ENCODE results near the gene ZNF740. TPM values are rescaled to one million over a fixed set of nuclear protein-coding genes. Genes with fewer than 3 reads are reported as not detected.

The ZNF740 gene
- total RNA-seq, 1 donor from 2014 or later = 72.2 TPM

DNA sequence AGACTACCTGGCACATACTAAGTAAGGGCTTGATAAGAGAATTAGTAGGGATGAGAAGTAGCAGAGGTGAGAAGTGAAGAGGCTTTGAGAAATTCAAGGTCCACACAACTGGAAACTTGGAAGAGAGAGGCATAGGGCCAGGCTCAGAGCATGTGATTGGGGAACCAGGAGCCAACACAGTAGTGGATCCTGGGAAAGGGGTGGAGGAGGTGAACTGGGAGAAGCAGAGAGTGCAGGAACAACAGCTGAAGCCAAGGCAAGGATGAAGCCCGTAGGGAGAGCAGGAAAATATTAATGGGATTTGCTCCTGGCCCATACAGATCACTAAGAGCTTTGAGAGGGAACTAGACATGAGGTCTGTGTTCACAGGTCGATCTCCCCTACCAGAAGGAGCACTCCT lies 27.9 kb downstream of the ZNF740 start:
- TF ChIP-seq, protein P1, sequence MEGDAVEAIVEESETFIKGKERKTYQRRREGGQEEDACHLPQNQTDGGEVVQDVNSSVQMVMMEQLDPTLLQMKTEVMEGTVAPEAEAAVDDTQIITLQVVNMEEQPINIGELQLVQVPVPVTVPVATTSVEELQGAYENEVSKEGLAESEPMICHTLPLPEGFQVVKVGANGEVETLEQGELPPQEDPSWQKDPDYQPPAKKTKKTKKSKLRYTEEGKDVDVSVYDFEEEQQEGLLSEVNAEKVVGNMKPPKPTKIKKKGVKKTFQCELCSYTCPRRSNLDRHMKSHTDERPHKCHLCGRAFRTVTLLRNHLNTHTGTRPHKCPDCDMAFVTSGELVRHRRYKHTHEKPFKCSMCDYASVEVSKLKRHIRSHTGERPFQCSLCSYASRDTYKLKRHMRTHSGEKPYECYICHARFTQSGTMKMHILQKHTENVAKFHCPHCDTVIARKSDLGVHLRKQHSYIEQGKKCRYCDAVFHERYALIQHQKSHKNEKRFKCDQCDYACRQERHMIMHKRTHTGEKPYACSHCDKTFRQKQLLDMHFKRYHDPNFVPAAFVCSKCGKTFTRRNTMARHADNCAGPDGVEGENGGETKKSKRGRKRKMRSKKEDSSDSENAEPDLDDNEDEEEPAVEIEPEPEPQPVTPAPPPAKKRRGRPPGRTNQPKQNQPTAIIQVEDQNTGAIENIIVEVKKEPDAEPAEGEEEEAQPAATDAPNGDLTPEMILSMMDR (conservative IDR thresholded peaks at IDR 0.05) = no peak
- H3K27me3 Mint-ChIP-seq = no peaks in the 10 kb centered on the region
- H3K9me3 Mint-ChIP-seq = no peaks in the 10 kb centered on the region
- no peak for DNase-seq (ENCODE audit: extremely low spot score, unreplicated experiment)
- H3K36me3 Mint-ChIP-seq = peaks cover 2% of the 10 kb centered on the region
- no peak overlapping the region for H3K4me3 Mint-ChIP-seq
- no peak overlapping the region for H3K27ac Mint-ChIP-seq
- H3K4me1 Mint-ChIP-seq (ENCODE audit: unreplicated experiment) = peaks cover 12% of the 10 kb centered on the region

DNA sequence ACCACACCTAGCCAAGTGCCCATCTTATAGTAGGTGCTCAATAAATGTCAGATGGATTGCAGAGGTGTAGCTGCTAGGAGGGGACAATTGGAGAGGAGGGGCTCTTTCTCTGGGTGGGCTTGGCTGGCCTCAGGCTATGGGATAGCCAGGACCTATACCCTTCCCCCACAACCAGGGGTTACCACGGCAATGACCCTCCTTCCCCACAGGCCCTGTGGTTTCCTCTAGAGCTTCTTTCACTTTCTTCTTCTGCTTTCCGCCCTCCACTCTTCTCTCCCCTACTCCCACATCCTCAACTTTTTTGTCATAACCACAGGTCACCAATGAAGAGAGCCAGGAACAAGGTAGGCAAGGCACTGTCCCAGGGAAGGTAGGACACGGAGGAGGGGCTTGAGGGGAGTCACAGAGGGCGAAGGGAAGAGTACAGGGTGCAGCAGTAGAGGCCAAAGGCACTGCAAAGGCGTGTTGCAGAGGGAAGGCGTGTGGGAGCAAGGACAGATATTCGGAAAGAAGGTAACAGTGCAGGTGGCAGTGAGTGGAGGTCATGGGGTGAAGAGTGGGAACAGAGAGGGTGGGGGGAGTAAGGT lies 28.4 kb downstream of the ZNF740 start:
- Mint-ChIP-seq H3K27me3 (no peaks in the 10 kb centered on the region), H3K36me3 (peaks cover 7% of the 10 kb centered on the region), H3K4me1 (ENCODE audit: unreplicated experiment) (peaks cover 17% of the 10 kb centered on the region), H3K27ac (peak overlapping the region; percentile 48), H3K4me3 (no peak overlapping the region), H3K9me3 (no peaks in the 10 kb centered on the region)
- no peak for DNase-seq (ENCODE audit: extremely low spot score, unreplicated experiment)
- TF ChIP-seq, protein P1 (conservative IDR thresholded peaks at IDR 0.05) = no peak

DNA sequence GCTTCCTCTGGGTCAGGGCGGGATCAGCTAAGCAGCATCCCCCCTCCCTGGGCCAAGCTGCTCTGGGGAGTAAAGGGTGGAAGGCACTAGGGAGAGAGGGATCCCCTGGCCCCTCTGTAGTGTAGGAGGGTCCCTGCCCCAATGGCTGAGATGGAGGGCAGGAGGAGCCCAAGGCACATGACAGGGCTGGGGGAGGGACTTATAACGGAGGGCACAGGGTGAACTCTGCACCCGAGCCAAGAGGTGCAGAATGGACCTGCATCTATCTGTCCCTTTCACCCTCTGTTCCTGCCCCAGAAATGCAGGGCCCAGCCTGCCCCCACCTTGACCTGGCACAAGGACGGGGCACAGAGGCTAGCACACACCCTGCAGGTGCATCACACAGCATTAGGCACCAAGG lies 30.3 kb downstream of the ZNF740 start:
- no peak overlapping the region for H3K4me3 Mint-ChIP-seq
- no peaks in the 10 kb centered on the region for H3K9me3 Mint-ChIP-seq
- peaks cover 7% of the 10 kb centered on the region for H3K36me3 Mint-ChIP-seq
- H3K27ac Mint-ChIP-seq = no peak overlapping the region
- no peak for DNase-seq (ENCODE audit: extremely low spot score, unreplicated experiment)
- H3K4me1 Mint-ChIP-seq (ENCODE audit: unreplicated experiment) = peaks cover 19% of the 10 kb centered on the region
- no peaks in the 10 kb centered on the region for H3K27me3 Mint-ChIP-seq
- TF ChIP-seq, protein P1 (conservative IDR thresholded peaks at IDR 0.05) = no peak

DNA sequence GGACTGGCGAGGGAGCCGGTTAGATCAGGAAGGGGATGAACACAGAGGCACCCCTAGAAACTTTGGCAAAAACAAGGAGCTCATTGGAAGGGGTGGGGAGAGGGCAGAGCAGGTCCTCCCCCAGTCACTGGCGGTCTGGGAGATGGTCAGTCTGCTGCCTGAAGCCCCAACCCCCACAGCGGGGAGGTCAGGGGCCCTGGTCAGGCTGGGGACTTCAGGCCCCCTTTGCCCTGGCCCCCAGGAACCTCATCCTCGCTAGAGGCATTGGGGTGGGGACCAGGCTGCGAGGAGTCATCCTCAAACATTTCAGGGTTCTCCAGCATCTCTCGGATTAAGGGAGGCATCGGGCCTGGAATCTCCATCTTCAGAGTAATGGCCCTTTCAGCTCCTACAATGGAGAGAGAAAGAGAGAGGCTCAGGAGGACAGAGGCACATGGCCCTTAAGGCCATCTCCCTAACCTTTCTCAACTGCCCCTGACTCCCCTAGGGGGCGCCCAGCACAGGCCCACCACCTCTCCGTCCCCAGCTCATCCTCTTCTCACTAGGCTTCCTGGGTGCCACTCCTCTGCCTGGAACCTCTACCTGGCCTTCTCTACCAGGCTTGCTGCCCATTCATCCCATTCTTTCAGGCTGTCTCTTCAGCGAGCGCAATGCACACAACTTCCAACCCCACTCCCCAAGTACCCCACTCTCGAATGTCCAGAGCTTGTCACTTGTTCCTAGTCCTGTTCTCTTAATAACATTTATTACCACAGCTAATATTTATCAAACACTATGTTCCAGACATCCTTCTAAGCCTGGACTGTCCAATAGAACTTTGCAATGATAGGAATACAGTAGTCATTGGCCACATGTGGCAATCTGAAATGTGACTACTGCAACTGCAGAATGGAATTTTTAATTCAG lies 31.2 kb downstream of the ZNF740 start:
- TF ChIP-seq, protein P1 (conservative IDR thresholded peaks at IDR 0.05) = peak; percentile 60
- H3K36me3 Mint-ChIP-seq = peaks cover 7% of the 10 kb centered on the region
- no peak overlapping the region for H3K4me3 Mint-ChIP-seq
- H3K27ac Mint-ChIP-seq = no peak overlapping the region
- H3K27me3 Mint-ChIP-seq = no peaks in the 10 kb centered on the region
- H3K4me1 Mint-ChIP-seq (ENCODE audit: unreplicated experiment) = peaks cover 27% of the 10 kb centered on the region
- no peak for DNase-seq (ENCODE audit: extremely low spot score, unreplicated experiment)
- no peaks in the 10 kb centered on the region for H3K9me3 Mint-ChIP-seq

DNA sequence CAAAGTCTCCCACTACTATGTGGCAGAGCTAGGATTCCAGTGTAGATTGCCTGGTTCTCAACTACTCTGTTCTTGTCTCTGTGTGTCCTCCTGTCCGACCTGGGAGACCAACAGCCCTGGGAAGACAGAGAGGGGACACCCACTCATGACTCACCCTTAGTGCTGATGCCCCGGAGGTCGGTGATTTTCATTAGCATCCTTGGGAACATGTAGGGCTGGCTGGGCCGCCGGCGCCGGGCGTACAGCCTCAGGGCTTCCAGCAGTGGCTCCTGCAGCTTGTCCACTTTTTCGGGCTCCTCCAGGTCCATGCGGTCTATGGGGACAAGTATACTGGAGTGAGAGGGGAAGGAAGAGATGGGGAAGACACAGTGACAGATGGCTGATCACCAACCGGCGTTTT lies 32.4 kb downstream of the ZNF740 start:
- TF ChIP-seq, protein P1 (conservative IDR thresholded peaks at IDR 0.05) = no peak
- Mint-ChIP-seq H3K27ac (peak overlapping the region; percentile 26), H3K4me1 (ENCODE audit: unreplicated experiment) (peaks cover 35% of the 10 kb centered on the region), H3K27me3 (no peaks in the 10 kb centered on the region), H3K9me3 (no peaks in the 10 kb centered on the region), H3K4me3 (no peak overlapping the region), H3K36me3 (peaks cover 7% of the 10 kb centered on the region)
- DNase-seq (ENCODE audit: extremely low spot score, unreplicated experiment) = no peak
